GM19240 (cell line): ENCODE results near the gene ZMYM4.

Experiments used
- DNase-seq: peaks from one replicate; pipeline ENCODE4 v3.0.0; 2011; ENCODE audit warnings: low spot score; ENCODE audit not compliant: insufficient read length

The ZMYM4 gene

DNA sequence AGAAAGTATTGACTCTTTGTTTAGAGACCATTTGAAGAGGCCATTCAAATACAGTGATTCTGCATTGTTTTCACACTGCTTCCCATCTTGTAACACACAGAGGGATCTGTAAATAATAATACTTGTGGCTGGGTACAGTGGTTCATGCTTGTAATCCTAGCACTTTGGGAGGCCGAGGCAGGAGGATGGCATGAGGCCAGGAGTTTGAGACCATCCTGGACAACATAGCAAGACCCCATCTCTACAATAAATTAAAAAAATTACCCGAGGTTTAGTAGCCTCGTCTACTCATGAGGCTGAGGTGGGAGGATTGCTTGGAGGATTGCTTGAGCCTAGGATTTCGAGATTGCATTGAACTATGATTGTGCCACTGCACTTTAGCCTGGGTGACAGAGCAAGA, 5.7 kb downstream of the ZMYM4 start:
- DNase-seq, result no peak

DNA sequence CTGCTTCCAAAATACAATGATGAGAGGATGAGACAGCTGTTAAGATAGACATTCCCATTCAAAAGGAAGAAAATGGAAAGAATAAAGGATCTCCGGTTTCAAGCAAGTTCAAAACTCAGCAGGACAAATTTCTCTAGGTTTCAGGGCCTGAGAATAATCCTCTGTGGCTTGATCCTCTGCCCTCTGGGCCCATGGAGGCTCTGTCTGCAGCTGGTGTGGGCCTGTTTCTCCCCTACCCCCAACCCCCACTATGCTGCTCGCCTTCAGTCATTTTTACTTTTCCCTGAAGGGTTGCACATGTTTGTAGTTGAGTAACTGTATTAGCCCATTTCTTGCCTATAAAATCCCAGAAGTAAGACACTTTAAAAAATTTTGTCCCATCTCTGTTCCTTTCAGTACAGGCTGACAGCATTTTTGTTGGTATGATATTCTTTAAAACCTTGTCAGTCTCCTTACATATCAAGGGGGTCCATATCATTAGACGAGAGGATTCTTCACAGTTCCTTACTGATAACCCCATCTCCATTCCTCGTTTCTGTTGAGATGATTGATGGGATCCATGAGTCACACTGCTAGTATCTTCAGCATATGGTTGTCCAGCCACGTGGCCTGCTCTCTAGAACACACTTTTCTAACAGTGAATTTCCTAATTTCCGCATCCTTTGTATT, 10.5 kb downstream of the ZMYM4 start:
- no peak for DNase-seq

DNA sequence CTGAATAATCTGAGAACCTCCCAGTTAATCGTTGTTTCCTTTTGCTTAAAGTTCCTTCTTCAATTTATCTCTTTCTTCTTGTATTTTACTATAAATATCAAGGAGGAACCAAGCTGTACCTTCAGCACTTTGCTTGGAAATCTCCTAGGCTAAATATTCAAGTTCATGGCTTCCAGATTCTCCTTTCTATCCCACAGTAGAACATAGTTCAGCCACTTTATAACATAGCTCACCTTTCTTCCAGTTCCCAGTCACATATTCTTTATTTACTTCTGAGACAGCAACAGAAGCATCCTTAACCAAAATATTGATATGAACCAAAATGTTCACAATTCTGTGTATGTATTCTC, 11.0 kb downstream of the ZMYM4 start:
- DNase-seq, result no peak

DNA sequence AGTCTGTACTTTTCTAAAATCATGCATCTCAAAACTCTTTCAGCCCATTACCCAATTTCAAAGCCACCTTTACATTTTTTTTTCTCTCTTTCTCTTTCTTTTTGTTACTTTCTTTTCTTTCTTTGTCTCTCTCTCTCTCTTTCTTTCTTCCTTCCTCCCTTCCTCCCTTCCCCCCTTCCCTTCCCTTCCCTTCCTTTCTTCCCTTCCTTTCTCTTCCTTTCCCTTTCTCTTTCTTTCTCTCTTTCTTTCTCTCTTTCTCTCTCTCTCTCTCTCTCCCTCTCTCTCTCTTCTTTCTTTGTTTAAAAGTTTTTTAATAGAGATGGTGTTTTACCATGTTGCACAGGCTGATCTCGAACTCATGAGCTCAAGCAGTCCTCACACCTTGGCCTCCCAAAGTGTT, 11.5 kb downstream of the ZMYM4 start:
- no peak for DNase-seq

DNA sequence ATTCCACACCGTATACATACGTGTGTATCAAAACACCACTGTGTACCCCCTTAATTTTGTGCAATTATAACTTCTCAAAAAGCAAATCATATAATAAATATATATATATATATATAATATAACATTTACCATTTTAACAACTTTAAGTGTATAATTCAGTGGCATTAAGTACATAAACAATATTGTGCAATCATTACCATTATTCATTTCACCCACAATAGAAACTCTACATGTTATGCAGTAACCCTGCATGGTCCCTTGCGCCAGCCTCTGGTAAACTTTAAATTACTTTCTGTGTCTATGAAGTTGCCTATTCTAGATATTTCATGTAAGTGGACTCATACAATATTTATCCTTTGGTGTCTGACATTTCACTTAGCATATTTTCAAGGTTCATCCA, 13.1 kb downstream of the ZMYM4 start:
- DNase-seq, result no peak

DNA sequence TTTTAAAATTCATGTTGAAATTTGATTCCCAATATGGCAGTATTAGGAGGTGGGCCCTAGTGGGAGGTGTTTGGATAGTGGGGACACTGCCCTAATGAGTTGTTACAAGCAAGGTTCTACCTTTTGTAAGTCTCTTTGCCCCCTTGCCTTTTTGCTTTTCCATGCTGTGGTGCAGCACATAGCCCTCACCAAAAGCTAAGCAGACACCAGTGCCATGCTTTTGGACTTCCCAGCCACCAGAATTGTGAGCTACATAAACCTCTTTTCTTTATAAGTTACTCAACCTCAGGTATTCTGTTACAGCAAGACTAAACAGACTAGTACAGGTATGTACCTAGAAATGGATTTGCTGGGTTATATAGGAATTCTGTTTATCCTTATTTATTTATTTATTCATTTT, 13.7 kb downstream of the ZMYM4 start:
- DNase-seq, result no peak

DNA sequence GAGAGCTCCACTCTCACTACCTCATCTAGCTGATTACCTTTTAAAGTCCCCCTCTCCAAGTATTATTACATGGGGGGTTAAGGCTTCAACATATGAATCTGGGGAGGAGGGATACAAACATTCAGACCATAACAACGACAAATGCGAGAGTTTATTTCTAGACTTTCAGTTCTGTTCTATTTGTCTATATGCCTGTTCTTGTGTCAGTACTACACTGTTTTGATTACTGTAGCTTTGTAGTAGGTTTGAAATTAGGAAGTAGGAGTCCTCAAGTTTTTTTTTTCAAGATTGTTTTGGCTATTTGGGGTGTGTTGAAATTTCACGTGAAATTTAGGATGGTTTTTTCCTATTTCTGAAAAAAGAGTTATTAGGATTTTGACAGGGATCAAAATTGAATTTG, 16.3 kb downstream of the ZMYM4 start:
- DNase-seq, result no peak

DNA sequence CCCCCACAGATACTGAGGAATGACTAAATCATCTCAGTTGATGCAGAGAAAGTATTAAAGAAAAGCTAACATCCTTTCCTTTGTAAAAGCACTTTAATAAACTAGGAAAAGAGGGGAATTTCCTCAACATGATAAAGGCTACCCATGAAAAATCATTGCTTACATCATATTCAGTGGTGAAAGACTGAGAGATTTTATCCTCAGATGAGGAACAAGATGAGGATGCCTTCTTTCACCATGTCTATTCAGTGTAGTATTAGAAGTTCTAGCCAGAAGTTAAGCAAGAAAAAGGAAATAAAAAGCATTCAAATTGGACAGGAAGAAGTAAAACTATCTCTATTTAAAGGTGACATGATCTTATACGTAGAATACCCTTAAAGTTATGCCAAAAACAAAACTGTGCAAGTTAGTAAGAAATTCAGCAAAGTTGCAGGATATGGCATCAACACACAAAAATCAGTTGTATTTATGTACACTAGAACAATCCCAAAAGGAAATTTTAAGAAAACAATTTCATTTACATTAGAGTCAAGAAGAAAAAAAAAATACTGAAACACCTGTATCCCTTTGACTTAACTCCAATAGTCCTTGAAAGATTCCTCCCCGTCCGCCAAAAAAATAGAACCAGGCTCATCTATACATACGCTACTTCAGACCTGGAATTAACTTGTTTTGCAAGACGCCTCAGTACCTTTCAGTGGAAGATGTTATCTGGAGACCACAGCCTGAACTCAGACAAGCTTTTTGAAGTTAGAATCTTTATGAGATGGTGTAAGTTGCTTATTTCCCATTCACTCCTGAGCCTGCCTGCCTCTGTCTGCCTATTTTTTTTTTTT, 17.5 kb downstream of the ZMYM4 start:
- no peak for DNase-seq

DNA sequence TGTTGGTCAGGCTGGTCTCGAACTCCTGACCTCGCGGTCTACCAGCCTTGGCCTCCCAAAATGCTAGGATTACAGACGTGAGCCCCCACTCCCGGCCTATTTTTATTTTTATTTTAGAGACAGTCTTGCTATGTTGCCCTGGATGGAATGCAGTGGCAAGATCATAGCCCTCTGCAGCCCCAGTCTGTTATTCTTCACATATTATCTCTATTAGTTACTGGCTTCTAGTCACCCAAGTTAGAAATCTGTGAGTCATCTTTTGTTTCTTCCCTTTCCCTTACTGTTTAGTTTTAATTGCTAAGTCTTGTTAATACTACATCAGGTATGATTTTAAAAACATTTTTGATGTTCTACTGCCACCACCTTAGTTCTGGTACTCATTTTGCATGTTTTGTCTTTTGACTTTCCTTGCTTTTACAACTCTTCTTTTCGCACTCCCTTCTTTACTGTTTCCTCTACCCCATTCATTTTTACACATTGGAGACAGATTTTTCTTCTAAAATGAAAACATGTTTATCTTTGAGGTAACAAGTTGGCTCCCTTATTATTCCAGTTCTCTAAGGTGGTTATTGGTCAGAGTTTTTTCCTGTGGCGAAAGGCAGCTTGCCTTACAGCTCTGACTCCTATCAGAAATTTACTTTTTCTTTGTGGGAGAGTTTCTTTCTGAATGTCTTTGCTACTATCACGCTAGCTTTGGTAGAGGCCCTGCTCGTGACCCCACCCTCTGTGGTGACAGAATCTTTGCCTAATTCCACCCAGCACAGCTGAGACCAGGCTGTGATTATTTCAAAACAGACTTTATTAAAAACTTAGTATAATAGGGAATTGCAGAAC, 19.5 kb downstream of the ZMYM4 start:
- no peak for DNase-seq

DNA sequence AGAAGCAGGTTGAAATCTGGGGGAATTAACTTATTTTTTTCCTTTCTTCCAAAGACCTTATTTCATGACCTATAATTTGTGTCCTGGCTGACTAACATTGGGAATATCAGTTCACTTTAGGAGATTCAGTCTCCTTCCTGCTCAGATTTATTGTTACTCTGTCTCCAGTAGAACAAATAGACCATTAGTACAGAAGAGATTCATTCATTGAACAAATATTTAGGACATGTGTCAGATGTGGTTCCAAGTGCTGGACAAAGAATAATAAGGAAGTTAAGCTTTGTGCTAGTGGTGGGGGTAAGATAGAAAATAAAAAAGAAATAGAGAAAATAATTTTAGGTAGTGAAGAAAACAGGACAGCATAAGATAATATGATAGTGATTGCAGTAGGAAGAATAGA, 20.3 kb downstream of the ZMYM4 start:
- DNase-seq, result no peak

DNA sequence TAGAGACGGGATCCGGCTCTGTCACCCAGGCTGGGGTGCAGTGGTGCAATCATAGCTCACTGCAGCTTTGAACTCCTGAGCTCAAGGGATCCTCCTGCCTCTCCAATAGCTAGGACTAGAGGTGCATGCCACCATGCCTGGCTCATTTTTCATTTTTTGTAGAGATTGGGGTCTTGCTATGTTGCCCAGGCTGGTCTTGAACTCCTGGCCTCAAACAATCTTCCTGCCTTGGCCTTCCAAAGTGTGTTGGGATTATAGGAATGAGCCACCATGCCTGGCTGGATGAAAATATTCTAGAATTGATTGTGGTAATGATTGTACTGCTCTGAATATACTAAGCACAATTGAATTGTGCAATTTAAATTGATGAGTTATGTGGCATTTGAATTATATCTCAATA, 21.9 kb downstream of the ZMYM4 start:
- no peak for DNase-seq

DNA sequence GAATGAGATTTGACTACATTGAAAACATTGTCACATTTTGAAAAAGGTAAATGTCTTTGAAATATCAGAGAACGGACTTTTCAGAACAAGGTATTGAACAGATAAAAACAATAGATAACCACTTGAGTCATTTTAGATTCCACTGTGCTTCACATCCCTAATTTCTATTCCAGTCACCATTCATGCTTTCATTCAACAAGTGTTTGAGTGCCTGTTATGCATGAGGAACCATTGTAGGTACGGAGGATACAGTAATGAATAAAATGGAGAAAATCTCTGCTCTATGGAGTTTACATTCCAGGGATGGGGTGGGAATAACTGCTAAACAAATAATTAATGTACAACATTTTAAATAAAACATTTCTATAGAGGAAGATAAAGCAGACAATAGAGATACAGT, 26.3 kb downstream of the ZMYM4 start:
- DNase-seq, result no peak

DNA sequence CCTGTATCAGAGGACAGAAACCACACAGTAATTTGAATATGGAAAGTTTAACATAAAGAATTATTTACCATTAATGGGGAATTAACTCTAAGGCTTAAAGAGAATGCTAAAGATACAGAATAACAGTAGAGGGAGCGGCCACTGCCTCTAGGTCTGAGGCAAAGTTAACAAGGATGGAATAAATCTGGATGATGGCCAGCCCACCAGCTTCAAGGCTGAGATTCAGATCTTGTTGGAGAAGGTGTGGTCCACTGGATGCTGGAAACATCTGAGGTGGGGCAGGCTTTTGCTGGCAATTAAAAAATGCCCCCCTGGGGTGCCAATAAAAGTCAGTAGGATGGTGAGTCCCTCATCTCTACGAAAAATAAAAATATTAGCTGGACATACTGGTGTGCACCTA, 29.4 kb downstream of the ZMYM4 start:
- no peak for DNase-seq

DNA sequence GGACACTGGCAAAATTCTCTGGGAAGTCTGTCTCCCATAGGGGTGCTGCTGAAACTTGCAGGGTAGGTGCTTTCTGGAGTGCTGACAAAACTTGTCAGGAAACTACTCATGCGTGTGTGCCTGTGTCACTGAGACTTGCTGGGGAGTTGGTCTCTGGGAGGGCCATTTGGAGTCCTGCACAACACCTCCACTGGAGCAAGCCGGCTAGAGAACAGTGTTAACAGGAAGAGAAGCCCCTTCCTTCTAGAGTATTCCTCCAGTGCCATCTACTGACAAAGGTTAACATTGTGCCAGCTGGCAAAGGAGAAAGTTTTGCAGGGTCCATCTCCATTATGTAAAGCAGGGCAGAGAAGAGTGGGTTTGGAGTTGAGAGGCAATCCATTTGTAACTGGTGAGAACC, 30.0 kb downstream of the ZMYM4 start:
- peak; percentile 14 for DNase-seq

DNA sequence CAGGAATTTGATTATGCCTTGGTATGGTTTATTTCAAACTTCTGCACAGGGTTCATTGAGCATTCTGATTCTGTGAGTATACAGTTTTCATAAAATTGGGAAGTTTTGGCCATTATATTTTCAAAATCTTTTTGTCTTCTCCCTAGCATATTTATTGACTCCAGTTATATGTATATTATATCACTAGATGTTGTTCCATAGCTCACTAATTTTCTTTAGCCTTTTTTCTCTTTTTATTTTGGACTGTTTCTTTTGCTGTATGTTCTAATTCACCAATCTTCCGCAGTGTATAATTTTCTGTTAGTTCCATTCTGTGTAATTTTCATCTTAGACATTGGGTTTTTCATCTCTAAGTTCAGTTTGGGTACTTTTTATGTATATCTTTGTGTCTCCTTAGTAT, 31.9 kb downstream of the ZMYM4 start:
- no peak for DNase-seq

DNA sequence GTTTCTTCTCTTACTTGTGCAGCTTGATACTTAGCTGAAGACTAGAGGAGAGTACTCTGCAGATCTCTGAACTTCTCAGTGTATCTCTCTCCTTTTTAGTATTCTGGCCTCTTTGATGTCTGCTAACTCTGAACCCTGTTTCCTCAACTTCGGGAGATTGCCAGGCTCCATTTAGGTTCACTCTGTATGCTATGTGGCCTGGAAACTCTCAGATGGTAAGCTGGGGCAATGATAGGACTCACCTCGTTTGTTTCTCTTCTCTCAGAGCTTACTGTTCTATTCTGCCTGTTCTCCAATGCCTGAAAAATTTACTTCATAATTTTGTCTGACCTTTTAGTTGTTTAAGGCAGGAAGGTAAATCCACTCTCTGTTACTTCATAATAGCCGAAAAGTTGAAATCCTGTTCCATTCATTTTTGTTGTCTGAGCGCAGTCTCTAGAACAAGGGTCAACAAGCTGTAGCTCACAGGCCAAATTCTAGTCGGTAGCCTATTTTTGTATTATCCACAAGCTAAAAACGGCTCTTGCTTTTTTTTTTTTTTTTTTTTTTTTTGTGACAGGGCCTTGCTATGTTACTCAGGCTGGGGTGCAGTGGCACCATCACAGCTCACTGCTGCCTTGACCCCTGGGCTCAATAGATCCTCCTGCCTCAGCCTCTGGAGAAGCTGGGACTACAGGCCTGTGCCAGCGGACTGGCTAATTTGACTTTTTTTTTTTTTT, 33.3 kb downstream of the ZMYM4 start:
- DNase-seq, result no peak

DNA sequence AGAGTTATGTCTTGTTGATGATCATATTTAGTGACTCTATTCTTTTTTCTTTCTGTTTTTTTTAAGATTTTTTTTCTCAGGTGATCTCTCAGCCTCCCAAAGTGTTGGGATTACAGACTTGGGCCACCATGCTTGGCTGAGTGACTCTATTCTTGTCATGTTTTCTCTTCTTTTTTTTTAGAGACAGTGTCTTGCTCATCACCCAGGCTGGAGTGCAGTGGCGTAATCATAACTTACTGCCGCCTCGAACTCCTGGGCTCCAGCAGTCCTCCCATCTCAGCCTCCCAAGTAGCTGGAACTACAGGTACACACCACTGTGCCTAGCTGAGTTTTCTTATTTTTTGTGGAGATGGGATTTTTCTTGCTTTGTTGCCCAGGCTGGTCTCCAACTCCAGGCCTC, 36.9 kb downstream of the ZMYM4 start:
- DNase-seq, result no peak

DNA sequence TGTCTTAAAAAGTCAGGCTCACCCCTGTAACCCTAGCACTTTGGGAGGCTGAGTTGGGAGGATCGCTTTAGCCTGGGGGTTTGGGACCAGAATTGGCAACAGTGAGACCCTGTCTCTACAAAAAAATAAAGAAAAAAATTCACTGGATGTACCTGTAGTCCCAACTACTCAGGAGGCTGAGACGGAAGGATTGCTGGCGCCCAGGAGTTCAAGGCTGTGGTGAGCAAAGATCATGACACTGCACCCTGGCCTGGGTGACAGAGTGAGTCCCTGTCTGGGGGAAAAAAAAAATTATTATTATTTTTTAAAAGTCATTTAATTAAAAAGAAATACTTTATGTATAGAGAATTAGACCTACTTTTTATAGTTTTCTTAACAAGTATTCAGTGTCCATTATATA, 47.1 kb downstream of the ZMYM4 start:
- no peak for DNase-seq

DNA sequence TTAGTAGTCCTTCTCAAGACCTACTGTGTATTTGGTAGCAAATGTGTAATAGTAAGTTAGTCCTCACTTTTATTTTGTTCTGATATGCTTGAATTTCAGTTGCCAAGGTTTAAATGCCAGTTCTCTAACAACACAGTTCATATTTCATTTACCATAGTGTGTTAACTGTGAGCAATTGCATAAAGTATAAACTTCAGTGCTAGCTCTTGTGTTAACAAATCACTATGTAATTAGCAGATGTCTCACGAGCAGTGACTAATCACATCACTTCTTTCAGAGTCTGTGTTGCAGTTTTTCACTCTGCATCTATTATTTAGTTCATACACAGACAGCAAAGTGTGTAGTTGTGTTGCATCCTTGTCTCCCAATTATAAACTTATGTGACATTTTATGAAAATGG, 47.8 kb downstream of the ZMYM4 start:
- no peak for DNase-seq

DNA sequence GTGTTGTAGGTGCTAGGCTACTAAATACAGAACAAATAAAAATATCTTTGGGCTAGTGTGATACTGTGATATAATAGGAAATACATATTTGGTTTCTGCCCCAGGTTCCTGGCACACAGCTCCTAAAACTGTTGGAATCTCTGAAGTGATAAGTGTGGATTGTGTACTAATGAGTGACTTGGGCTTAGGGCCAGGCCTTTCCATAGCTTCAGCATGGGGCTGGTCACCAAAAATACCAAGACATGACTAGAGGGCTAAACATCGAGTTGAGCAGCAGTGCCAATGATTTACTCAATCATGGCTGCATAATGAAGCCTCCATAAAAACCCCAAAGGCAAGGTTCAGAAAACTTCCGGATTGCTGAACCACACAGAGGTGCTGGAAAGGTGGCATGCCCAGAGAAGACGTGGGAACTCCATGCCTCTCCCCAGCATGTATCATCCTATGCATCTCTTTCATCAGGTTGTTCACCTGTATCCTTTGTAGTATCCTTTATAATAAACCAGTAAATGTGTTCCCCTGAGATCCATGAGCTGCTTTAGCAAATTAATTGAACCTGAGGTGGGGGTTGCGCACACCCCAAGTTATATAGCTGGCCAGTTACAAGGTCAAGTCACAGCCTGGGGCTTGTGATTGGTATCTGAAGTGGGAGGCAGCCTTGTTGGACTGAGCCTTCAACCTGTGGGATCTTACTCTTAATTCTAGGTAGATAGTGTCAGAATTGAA, 51.6 kb downstream of the ZMYM4 start:
- DNase-seq, result no peak

DNA sequence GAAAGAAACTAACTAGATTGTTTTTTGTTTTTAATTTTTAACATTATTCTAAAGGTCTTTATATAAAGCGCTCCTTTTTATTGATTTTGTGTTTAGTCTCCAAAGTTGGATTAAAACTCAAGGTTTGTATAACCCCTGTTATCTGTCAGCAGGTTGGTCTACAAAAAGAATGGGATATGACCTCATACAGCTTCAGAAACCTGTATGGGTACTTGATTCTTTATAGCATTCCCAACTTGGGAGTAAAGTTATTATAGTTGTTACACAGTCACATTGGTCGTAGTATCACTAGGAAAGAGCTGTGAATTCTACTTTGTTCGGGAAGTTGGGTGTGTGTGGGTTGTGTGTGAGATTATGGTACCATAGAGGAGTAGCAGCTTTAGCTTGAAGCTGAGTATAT, 52.4 kb downstream of the ZMYM4 start:
- DNase-seq, result no peak
